ENCODE measurements around the gene EFNA5. TPM values are rescaled to one million over a fixed set of nuclear protein-coding genes. Genes with fewer than 3 reads are reported as not detected.

Gene EFNA5
- total RNA-seq, 1 donor, result 6.5 TPM

DNA sequence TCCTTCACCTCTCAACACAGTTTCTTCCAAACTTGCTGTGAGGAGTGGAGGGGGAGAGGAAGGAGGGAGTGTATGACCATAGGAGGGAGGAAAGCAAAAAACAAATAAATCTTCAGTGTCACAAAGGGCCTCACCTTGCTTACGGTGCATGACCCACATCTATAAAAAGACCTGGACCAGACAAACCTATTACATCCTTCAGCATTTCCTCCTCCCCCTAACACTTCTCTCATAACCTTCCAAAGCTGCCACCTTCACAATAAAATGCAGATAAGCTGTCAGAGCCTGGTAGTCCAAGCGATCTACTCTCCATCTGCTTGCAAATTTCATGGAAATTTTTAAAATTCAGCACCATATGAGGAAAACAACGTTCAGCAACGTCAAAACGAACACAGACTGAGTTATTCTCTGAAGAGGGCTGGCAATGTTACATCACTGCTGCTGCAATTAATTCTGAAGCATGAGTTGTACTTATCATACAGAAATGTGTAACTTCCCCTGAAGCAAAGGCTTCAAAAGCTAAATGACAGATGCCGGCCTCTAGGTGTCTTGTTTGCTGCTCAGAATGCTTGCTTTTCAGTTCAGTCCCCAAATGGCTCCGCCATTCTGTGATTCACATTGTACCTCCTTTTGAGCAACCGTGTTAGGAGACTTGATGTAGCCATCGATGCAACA, 62.9 kb downstream of the EFNA5 start:
- no peak for DNase-seq (ENCODE audit: low read depth)
- no peak overlapping the region for H3K4me3 ChIP-seq (ENCODE audit: low read depth, low read length)
- TF ChIP-seq, protein P1, sequence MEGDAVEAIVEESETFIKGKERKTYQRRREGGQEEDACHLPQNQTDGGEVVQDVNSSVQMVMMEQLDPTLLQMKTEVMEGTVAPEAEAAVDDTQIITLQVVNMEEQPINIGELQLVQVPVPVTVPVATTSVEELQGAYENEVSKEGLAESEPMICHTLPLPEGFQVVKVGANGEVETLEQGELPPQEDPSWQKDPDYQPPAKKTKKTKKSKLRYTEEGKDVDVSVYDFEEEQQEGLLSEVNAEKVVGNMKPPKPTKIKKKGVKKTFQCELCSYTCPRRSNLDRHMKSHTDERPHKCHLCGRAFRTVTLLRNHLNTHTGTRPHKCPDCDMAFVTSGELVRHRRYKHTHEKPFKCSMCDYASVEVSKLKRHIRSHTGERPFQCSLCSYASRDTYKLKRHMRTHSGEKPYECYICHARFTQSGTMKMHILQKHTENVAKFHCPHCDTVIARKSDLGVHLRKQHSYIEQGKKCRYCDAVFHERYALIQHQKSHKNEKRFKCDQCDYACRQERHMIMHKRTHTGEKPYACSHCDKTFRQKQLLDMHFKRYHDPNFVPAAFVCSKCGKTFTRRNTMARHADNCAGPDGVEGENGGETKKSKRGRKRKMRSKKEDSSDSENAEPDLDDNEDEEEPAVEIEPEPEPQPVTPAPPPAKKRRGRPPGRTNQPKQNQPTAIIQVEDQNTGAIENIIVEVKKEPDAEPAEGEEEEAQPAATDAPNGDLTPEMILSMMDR (IDR thresholded peaks at IDR 0.05; ENCODE audit: insufficient read depth, low read depth, low read length), result no peak

DNA sequence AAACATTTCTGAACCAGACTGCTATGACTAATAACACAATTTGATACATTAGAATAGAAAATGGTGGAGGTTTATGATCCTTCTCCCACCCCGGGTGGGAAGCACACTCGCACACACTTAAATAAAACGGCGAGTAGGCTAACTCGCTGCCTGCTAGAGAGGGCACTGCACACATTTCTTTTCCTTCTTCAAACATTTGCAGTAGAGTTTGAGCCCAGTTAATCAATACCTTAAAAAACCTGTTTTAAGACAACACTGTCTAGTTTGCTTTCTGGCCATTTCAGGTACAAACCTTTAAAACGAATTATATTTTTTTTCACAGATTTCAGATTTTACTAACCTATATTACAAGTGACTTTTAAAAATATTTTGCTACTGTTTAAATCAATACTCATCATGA, 63.5 kb downstream of the EFNA5 start:
- TF ChIP-seq, protein P1 (IDR thresholded peaks at IDR 0.05; ENCODE audit: insufficient read depth, low read depth, low read length), result no peak
- no peak for DNase-seq (ENCODE audit: low read depth)
- H3K4me3 ChIP-seq (ENCODE audit: low read depth, low read length), result no peak overlapping the region

GRCh38 chr5:107605596-107606125, 65.1 kb downstream of the EFNA5 start:
- TF ChIP-seq, protein P1 (IDR thresholded peaks at IDR 0.05; ENCODE audit: insufficient read depth, low read depth, low read length), result no peak
- no peak overlapping the region for H3K4me3 ChIP-seq (ENCODE audit: low read depth, low read length)
- no peak for DNase-seq (ENCODE audit: low read depth)

- peak; percentile 11 for DNase-seq (ENCODE audit: low read depth)
Observed at GRCh38 chr5:107604990-107605389, 65.7 kb downstream of the EFNA5 start.

DNA sequence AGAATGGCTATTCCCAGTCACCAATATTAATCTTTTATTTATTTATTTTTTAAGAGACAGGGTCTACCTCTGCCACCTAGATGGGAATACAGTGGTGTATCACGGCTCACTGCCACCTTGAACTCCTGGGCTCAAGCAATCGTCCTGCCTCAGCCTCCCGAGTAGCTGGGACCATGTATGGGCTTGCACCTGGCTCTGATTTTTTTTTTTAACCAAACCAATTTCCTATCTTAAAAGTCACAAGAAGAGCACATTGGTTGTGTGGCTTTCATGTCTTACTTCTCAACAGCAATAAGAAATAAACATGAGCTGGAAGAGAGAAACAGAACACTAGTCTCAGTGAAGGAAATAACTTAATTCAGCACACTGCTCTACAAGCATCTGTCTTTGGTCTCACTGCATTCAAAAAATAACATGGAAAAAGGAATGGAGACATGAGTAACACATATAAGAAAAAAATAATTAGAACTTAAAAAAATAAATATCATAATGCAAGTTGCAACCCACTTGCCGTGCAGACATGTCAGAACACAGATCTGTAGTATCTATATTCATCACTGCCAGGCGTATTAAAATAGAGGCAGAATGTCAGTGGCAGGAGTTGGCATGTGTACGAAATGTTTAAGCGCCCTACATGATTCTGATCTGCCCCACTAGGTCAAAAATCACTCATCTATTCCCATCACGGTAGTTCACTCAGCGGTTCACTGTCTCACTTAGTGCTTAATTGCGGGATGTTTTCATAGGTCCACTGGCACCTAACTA, 66.4 kb downstream of the EFNA5 start:
- TF ChIP-seq, protein P1 (IDR thresholded peaks at IDR 0.05; ENCODE audit: insufficient read depth, low read depth, low read length), result no peak
- no peak for DNase-seq (ENCODE audit: low read depth)
- no peak overlapping the region for H3K4me3 ChIP-seq (ENCODE audit: low read depth, low read length)

More at GRCh38 chr5:107604990-107605389, 65.7 kb downstream of the EFNA5 start:
- H3K4me3 ChIP-seq (ENCODE audit: low read depth, low read length), result no peak overlapping the region
- TF ChIP-seq, protein P1 (IDR thresholded peaks at IDR 0.05; ENCODE audit: insufficient read depth, low read depth, low read length), result no peak

DNA sequence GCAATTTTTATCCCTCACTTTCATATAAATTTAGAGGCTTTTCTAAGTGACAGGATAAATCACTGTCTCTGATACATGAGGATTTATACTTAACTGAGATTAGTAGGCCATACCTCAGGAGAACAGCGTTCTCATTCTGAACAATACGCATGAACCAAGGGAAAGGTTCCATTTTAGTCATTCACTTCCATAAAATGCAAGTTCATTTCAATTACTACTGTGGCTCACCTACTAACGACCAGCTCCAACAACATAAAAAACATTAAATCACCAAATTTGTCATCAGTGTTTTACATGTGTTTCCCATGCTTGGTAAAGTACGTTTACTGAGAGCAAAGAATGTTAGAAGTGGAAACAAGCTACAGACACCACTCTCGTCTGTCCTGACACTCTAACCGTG, 67.4 kb downstream of the EFNA5 start:
- no peak for DNase-seq (ENCODE audit: low read depth)
- TF ChIP-seq, protein P1 (IDR thresholded peaks at IDR 0.05; ENCODE audit: insufficient read depth, low read depth, low read length), result no peak
- H3K4me3 ChIP-seq (ENCODE audit: low read depth, low read length), result no peak overlapping the region
